Loucy (cell line): Measurements from ENCODE around the gene STX8.
"Not testable (repeated sequence)": the region's sequence is repeated elsewhere in the genome, so short reads cannot be mapped to it uniquely, and the experiment has no call there.

Experiments used
- CTCF ChIP-seq: fragments of 200-600 bp; sonication (generic); conservative IDR thresholded peaks from 2 replicates; pipeline ENCODE4 v1.5.1; 2014; ENCODE audit warnings: mild to moderate bottlenecking, antibody characterized with exemption, low read length
- EZH2phosphoT487 ChIP-seq: fragments of 200-600 bp; IDR thresholded peaks from 2 replicates; pipeline ENCODE4 v1.6.1; 2018; ENCODE audit warnings: antibody characterized with exemption, mild to moderate bottlenecking, moderate library complexity, borderline replicate concordance

GRCh38 chr17:9554715-9555114, 20.9 kb downstream of the STX8 start:
- TF ChIP-seq CTCF: peak; percentile 57
- TF ChIP-seq EZH2phosphoT487: not testable (repeated sequence)
